Activated T-cell treated with anti-CD3 and anti-CD28 coated beads, Interleukin-2, amount 50 U/mL, for 24 hours (primary cell): ENCODE results near the gene EXOSC10.
"Not testable (repeated sequence)": the region's sequence is repeated elsewhere in the genome, so short reads cannot be mapped to it uniquely, and the experiment has no call there.

ENCODE experiments used
- DNase-seq: peaks from one replicate; pipeline ENCODE4 v3.0.0-alpha.2; 2020
- H3K27ac Mint-ChIP-seq: 2 replicates; pipeline ENCODE4 v1.8.0; 2020; ENCODE audit warnings: mild to moderate bottlenecking, mixed read lengths
- H3K27me3 Mint-ChIP-seq: 2 replicates; pipeline ENCODE4 v1.8.0; 2020; ENCODE audit warnings: mixed read lengths
- H3K36me3 Mint-ChIP-seq: 2 replicates; pipeline ENCODE4 v1.8.0; 2020; ENCODE audit warnings: low read depth, mixed read lengths
- H3K4me1 Mint-ChIP-seq: 2 replicates; pipeline ENCODE4 v1.8.0; 2020; ENCODE audit warnings: low read depth, mixed read lengths
- H3K4me3 Mint-ChIP-seq: 2 replicates; pipeline ENCODE4 v1.8.0; 2020; ENCODE audit warnings: mild to moderate bottlenecking, moderate library complexity, mixed read lengths
- H3K9me3 Mint-ChIP-seq: 2 replicates; pipeline ENCODE4 v1.8.0; 2020; ENCODE audit warnings: mixed read lengths

Gene EXOSC10

DNA sequence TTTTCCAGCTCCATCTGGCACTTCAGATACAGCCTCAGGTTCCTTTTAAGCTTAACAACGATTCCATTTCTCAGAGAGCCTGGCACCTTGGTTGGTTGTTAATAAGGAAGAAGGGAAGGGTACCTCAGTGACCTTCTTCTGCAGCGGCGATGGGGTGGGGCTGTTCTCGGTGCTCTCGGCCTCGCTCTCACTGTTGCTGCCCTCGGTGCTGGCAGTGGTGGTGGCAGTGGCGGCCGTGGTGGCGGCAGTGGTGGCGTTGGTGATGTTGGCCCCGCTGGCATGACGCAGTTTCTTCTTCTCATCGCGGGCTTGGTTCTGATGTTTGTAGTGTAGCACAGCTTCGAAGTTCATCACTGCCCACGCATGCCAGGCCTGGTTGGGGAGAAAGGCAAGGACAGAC, 30.7 kb upstream of the EXOSC10 start:
- no peak overlapping the region for H3K27ac Mint-ChIP-seq
- H3K9me3 Mint-ChIP-seq: no peaks in the 10 kb centered on the region
- H3K27me3 Mint-ChIP-seq: no peaks in the 10 kb centered on the region
- DNase-seq: no peak
- no peak overlapping the region for H3K4me3 Mint-ChIP-seq
- peaks cover 100% of the 10 kb centered on the region for H3K36me3 Mint-ChIP-seq
- H3K4me1 Mint-ChIP-seq: no peaks in the 10 kb centered on the region

DNA sequence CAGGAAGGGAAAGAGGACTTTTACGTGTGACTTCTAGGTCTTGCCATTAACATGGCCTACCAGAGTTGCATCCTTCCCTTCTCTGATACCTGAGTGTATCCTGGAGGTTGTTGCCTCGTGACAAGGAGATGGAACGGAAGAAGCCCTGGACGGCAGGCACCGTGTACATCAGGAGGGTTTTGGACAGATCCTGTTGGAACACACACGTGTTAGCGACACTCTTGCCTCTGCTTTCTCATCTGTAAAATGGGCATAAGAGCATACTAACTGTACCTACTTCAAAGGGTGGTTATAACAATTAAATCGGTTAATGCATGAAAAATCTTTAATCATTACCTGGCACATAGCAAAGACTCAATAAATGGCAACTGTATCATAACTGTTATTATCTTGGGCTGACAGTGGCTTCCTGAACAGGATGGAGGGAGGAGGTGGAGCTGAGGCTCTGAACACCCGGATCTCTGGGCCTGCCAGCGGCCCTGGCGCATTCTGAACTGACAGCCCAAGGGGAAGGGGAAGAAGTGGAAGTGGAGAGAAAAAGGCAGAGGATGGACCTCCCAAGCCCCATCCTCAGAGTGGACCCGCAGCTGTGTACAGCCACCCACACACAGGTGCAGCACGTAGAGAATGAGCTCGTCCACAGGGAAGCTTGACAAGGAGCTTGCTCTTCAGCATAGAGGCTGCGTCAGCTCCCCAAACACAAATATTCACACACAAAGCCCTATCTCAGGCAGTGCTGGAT, 30.2 kb upstream of the EXOSC10 start:
- Mint-ChIP-seq H3K27ac (no peak overlapping the region), H3K4me1 (peaks cover 3% of the 10 kb centered on the region), H3K36me3 (peaks cover 100% of the 10 kb centered on the region), H3K4me3 (no peak overlapping the region), H3K9me3 (no peaks in the 10 kb centered on the region), H3K27me3 (no peaks in the 10 kb centered on the region)
- no peak for DNase-seq

DNA sequence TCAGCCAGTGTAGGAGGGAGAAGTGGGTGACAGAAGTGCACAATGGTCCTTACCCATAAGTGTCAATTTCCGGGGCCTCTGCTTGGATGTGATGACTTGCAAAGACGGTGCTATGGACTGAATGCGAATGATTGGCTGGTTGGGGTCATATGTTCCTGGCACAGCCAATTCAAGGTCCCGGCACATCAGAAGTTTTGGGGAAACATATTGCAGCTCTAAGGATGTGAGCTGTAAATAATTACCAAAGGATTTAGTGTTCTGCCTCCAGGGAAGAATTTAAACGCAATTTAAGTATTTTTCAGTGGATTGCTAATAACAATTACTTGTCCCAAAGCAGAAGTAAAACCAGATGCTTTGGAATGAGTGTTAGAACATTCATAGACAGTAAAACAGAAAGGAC, 26.9 kb upstream of the EXOSC10 start:
- H3K27me3 Mint-ChIP-seq: no peaks in the 10 kb centered on the region
- no peak overlapping the region for H3K4me3 Mint-ChIP-seq
- H3K36me3 Mint-ChIP-seq: peaks cover 94% of the 10 kb centered on the region
- no peak for DNase-seq
- H3K27ac Mint-ChIP-seq: peak overlapping the region; percentile 37
- H3K4me1 Mint-ChIP-seq: peaks cover 3% of the 10 kb centered on the region
- no peaks in the 10 kb centered on the region for H3K9me3 Mint-ChIP-seq

DNA sequence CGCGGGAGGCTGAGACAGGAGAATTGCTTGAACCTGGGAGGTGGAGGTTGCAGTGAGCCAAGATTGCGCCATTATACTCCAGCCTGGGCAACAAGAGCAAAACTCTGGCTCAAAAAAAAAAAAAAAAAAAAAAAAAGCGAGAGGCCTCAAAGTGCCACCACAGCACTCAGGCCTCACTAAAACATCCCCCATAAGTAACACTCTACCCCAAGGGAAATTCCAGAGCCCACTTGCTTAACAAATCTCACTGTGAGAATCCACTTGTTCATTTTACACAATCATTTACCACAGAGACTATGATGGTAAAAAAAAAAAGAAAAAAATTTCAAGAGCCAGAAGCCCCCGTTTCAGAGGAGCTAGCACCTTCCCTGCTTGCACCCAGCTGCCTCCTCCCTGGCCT, 26.3 kb upstream of the EXOSC10 start:
- no peaks in the 10 kb centered on the region for H3K9me3 Mint-ChIP-seq
- no peaks in the 10 kb centered on the region for H3K27me3 Mint-ChIP-seq
- peak overlapping the region; percentile 37 for H3K27ac Mint-ChIP-seq
- H3K4me3 Mint-ChIP-seq: no peak overlapping the region
- peaks cover 3% of the 10 kb centered on the region for H3K4me1 Mint-ChIP-seq
- no peak for DNase-seq
- peaks cover 94% of the 10 kb centered on the region for H3K36me3 Mint-ChIP-seq

DNA sequence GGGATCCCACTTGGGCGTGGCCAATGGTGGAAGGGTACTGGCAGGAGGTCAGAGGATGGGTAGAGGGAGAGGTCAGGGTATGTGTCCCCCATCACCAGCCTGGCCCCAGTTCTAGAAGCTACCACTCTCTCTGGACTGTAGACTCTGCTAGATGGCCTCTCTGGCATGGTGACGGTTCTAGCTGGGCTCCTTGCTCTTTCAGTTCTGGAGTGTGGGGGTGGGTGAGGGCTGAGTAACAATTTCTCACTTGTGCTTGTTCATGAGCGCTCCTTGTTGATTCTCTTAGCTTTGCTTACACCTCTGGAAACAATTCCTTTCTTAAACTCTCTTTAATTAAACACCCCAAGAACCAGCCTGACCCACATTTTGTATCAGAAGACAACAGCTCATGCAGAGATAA, 25.3 kb upstream of the EXOSC10 start:
- no peak overlapping the region for H3K4me3 Mint-ChIP-seq
- no peaks in the 10 kb centered on the region for H3K9me3 Mint-ChIP-seq
- no peak for DNase-seq
- no peaks in the 10 kb centered on the region for H3K27me3 Mint-ChIP-seq
- peaks cover 3% of the 10 kb centered on the region for H3K4me1 Mint-ChIP-seq
- peak overlapping the region; percentile 51 for H3K27ac Mint-ChIP-seq
- peaks cover 90% of the 10 kb centered on the region for H3K36me3 Mint-ChIP-seq

DNA sequence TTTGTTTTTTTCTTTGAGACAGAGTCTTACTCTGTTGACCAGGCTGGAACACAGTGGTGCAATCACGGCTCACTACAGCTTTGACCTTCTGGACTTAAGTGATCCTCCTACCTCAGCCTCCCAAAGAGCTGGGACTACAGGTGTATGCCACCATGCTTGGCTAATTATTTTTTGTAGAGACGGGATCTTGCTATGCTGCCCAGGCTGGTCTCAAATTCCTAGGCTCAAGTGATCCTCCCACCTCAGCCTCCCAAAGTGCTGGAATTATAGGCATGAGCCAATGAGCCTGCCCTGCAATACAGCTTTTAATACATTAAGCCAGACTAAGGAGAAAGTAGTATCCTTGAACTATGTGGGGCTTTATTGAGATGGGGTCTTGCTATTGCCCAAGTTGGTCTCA, 16.6 kb upstream of the EXOSC10 start:
- no peaks in the 10 kb centered on the region for H3K27me3 Mint-ChIP-seq
- no peaks in the 10 kb centered on the region for H3K9me3 Mint-ChIP-seq
- no peak overlapping the region for H3K27ac Mint-ChIP-seq
- peaks cover 82% of the 10 kb centered on the region for H3K36me3 Mint-ChIP-seq
- H3K4me3 Mint-ChIP-seq: no peak overlapping the region
- no peak for DNase-seq
- no peaks in the 10 kb centered on the region for H3K4me1 Mint-ChIP-seq

DNA sequence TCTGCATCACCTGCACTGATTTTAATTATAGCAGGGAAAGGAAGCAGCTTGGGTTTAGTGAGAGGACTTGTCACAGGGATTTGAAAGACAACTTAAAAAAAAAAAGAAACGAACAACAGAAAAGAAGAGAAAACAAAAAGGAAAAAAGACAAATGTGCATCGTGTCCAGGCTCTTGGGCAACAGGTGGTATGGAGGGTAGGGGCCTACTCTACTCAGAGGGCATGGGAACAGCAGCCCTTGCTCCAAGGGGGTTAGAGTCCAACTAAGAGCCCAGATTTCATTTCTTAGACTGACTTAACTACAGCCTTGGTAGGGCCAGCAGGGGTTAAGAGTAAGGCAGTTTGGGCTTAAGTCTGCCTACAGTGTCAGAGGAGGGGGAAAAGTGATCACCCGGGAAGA, 15.3 kb upstream of the EXOSC10 start:
- DNase-seq: no peak
- Mint-ChIP-seq H3K9me3 (no peaks in the 10 kb centered on the region), H3K27me3 (no peaks in the 10 kb centered on the region), H3K36me3 (peaks cover 87% of the 10 kb centered on the region), H3K4me3 (no peak overlapping the region), H3K27ac (no peak overlapping the region), H3K4me1 (no peaks in the 10 kb centered on the region)

DNA sequence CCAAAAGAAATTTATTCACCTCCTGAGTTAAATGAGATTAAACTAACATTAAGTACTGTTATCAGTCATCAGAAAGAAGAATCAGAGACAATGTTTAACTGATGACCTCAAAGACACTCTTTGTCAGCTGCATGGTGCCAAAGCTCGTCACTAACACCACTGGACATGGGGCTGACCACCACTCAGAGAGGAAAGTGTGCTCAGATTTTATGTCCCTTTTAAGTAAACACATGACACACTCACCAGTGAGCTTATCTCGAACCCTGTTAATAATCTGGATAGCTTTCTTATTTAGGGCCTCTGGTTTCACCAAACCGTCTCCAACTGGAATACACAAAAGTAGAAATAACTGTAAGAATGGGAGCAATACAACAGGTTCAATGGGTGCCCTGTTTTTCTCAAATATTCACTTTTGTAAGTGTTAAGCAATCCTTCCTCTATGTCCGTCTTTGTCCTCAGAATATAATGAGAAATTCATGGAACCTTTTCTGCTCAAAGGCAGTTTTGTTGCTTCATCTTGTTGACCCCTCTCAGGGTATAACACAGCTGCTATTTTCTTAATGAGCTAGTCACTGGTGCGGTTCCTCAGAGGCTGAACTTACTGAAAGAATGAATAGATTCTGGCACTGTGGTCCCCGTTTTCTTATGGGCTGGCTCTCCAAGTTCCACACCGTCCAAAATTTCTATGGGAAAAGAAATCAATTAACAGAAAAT, 9.5 kb upstream of the EXOSC10 start:
- no peak for DNase-seq
- Mint-ChIP-seq H3K27me3 (no peaks in the 10 kb centered on the region), H3K9me3 (no peaks in the 10 kb centered on the region), H3K4me1 (no peaks in the 10 kb centered on the region), H3K4me3 (no peak overlapping the region), H3K27ac (no peak overlapping the region), H3K36me3 (peaks cover 92% of the 10 kb centered on the region)

DNA sequence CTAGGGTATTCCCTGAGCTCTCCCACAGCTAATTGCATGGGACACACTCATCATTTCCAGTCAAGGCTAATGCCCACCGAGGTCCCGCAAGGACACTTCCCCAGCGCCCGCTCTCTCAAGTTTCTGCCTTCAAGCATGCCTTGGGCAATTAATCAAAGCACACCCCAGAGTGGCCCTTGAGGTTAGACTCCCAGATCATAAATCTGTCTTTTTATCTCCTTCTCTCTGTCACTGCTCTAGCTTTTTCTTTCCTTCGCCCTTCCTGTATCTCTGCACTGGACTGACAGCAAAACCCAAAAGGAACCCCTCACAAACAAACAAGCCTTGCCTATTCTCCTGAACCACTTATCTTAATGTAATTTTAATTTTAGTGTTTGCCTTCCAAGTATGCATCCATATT, 7.9 kb upstream of the EXOSC10 start:
- H3K9me3 Mint-ChIP-seq: no peaks in the 10 kb centered on the region
- H3K4me3 Mint-ChIP-seq: no peak overlapping the region
- H3K27ac Mint-ChIP-seq: no peak overlapping the region
- H3K4me1 Mint-ChIP-seq: no peaks in the 10 kb centered on the region
- DNase-seq: no peak
- H3K36me3 Mint-ChIP-seq: peaks cover 78% of the 10 kb centered on the region
- H3K27me3 Mint-ChIP-seq: no peaks in the 10 kb centered on the region

DNA sequence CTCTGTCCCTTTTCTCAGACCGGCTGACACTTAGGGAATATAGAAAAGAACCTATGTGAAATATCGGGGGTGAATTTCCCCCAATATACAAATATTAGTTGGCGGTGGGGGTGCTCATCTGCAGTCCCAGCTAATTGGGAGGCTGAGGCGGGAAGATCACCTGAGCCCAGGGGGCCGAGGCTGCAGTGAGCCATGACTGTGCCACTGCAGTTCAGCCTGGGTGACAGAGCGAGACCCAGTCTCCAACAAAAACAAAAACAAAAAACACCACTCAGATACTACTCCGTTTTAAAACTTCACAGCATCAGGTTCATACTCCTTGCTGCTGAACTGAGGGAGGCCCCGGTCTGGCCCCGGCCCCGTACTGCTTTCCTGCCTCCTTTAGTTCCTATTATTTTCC, 5.9 kb upstream of the EXOSC10 start:
- no peak for DNase-seq
- H3K4me1 Mint-ChIP-seq: no peaks in the 10 kb centered on the region
- H3K27me3 Mint-ChIP-seq: no peaks in the 10 kb centered on the region
- no peak overlapping the region for H3K27ac Mint-ChIP-seq
- H3K36me3 Mint-ChIP-seq: peaks cover 58% of the 10 kb centered on the region
- H3K9me3 Mint-ChIP-seq: no peaks in the 10 kb centered on the region
- H3K4me3 Mint-ChIP-seq: no peak overlapping the region

DNA sequence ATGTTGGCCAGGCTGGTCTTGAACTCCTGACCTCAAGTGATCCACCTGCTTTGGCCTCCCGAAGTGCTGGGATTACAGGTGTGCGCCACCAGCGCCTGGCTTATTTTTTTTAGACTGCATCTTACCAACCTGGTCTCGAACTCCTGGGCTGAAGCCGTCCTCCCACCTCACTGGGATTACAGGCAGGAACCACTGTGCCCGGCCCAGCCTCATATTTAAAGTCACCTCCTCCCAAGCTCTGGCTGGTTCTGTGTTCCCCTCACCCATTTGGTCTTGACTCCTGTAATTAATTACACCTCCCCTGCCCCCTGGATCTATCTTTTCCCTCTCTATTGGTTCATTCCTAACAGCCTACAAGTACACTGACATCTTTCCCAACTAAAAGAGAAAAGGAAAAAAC, 1.7 kb upstream of the EXOSC10 start:
- H3K27me3 Mint-ChIP-seq: no peaks in the 10 kb centered on the region
- H3K36me3 Mint-ChIP-seq: peaks cover 46% of the 10 kb centered on the region
- no peaks in the 10 kb centered on the region for H3K9me3 Mint-ChIP-seq
- no peak for DNase-seq
- H3K4me1 Mint-ChIP-seq: peaks cover 17% of the 10 kb centered on the region
- H3K4me3 Mint-ChIP-seq: no peak overlapping the region
- no peak overlapping the region for H3K27ac Mint-ChIP-seq

DNA sequence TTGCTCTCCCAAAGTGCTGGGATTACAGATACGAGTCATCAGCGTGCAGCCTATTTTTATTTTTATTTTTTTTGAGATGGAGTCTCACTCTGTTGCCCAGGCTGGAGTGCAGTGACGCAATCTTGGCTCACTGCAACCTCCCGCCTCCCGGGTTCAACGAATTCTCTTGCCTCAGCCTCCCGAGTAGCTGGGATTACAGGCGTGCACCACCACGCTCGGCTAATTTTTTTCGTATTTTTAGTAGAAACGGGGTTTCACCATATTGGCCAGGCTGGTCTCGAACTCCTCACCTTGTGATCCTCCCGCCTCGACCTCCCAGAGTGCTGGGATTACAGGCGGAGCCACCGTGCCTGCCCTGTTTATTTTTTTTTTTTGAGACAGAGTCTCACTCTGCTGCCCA, 1.1 kb upstream of the EXOSC10 start:
- H3K4me3 Mint-ChIP-seq, H3K27me3 Mint-ChIP-seq, DNase-seq, H3K9me3 Mint-ChIP-seq, H3K27ac Mint-ChIP-seq: not testable (repeated sequence)
- Mint-ChIP-seq H3K4me1 (peaks cover 17% of the 10 kb centered on the region), H3K36me3 (peaks cover 46% of the 10 kb centered on the region)

DNA sequence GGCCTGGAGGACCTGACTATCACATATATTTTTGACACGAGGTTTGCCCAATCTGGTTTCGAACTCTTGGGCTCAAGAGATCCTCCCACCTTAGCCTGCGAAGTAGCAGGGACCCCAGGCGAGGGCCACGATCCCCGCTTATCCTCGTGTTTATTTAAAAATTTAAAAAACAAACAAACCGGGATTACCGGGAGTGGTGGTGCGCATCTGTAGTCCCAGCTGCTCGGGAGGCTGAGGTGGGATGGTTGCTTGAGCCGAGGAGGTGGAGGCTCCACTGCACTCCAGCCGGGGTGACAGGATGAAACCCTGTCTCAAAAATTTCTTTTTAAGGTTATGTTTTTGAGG, 452 bp upstream of the EXOSC10 start:
- Mint-ChIP-seq H3K9me3 (no peaks in the 10 kb centered on the region), H3K27me3 (no peaks in the 10 kb centered on the region)

DNA sequence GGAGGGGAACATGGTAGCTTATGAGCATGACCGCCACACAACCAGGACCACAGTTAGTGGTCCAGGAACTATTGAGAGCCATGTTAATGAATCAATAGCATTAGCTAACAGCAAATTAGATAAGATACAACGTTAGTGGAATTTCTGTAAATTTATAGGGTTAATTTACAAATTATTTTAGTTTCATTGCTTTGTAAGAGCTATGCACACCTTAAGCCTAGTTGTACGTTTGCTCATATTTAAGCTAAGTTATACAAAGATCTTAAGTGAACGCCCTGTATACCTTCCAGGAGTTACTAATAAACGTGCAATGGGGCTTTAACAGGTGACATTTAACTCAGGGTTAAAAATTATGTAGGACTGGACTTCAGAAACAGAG, 749 bp downstream of the EXOSC10 start:
- Mint-ChIP-seq H3K9me3 (no peaks in the 10 kb centered on the region), H3K4me3 (peak overlapping the region; percentile 90), H3K4me1 (peaks cover 17% of the 10 kb centered on the region), H3K36me3 (peaks cover 52% of the 10 kb centered on the region), H3K27ac (peak overlapping the region; percentile 97), H3K27me3 (no peaks in the 10 kb centered on the region)
- DNase-seq: no peak

More for the DNA sequence above, 452 bp upstream of the EXOSC10 start:
- peaks cover 17% of the 10 kb centered on the region for H3K4me1 Mint-ChIP-seq
- H3K36me3 Mint-ChIP-seq: peaks cover 46% of the 10 kb centered on the region
- no peak for DNase-seq
- H3K4me3 Mint-ChIP-seq: peak overlapping the region; percentile 90
- H3K27ac Mint-ChIP-seq: peak overlapping the region; percentile 97

DNA sequence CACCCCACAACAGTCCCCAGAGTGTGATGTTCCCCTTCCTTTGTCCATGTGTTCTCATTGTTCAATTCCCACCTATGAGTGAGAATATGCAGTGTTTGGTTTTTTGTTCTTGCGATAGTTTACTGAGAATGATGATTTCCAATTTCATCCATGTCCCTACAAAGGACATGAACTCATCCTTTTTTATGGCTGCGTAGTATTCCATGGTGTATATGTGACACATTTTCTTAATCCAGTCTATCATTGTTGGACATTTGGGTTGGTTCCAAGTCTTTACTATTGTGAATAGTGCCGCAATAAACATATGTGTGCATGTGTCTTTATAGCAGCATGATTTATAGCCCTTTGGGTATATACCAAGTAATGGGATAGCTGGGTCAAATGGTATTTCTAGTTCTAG, 15.9 kb downstream of the EXOSC10 start:
- H3K36me3 Mint-ChIP-seq: peaks cover 85% of the 10 kb centered on the region
- H3K9me3 Mint-ChIP-seq, H3K27ac Mint-ChIP-seq, H3K4me1 Mint-ChIP-seq, DNase-seq, H3K27me3 Mint-ChIP-seq, H3K4me3 Mint-ChIP-seq: not testable (repeated sequence)
